ENCODE measurements around the gene YPEL5. TPM values are rescaled to one million over a fixed set of nuclear protein-coding genes. Genes with fewer than 3 reads are reported as not detected.

YPEL5 gene
- total and polyA plus RNA-seq, 10 of the 15 experiments (the other 5 are each of a cell fraction or from before 2014, with no cell fraction given): 18.8 to 47.3 (median 21.7) TPM

DNA sequence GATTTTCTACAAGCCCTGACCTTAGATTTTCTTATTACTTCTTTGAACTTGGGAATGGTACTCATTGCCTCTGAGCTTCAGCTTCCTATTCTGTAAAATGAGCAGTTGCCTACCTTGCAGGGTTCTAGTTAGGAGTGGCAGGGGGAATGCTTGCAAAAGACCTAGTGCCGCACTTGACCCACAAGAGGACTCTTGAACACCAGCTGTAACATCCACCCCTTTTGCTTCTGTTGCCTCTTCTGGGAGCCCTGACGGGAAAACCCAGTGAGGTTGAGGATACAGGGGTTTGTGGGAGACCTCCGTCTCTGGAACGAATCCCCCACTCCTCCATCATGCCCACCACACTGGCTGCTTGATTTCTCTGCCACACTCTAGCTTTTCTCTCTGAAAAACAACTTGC, 57.5 kb downstream of the YPEL5 start:
- ChIA-PET SMC1A (ENCODE audit: uncharacterized antibody, unreplicated experiment) (interaction anchor here (1.1 to 12.7 kb wide), 10 partner anchors 10 to 507 kb away, joined by 3 to 444 read pairs (median 4); partner anchors contain the start of gene LBH), CTCF (interaction anchor here (0.8 to 2.7 kb wide), 13 partner anchors 26 to 507 kb away, joined by 3 to 34 read pairs (median 4); no protein-coding TSS in a partner anchor), RAD21 (ENCODE audit: unreplicated experiment) (interaction anchor here (0.7 to 7.1 kb wide), 4 partner anchors 16 to 505 kb away, joined by 3 to 195 read pairs (median 5); no protein-coding TSS in a partner anchor), POLR2A (interaction anchor here (0.7 kb wide), 1 partner anchor 26 kb away, joined by 3 read pairs; no protein-coding TSS in a partner anchor)
- no peaks in the 10 kb centered on the region; a peak in 1 of 4 replicates for H3K27me3 ChIP-seq (replicated peaks in 1 of 2; ENCODE audit: control insufficient read depth in 2 of 2, insufficient read depth in 2 of 2, low read length in 1 of 2)
- DNase-seq (ENCODE audit: low read depth, low spot score) (no peak), ATAC-seq (no peak), FAIRE-seq (no peak)
- no TSS peak for BruUV-seq (replicated peaks)
- no peak for TF ChIP-seq FOXM1 (IDR thresholded peaks at IDR 0.05; ENCODE audit: low read depth, low read length)
- TF ChIP-seq, protein P1, sequence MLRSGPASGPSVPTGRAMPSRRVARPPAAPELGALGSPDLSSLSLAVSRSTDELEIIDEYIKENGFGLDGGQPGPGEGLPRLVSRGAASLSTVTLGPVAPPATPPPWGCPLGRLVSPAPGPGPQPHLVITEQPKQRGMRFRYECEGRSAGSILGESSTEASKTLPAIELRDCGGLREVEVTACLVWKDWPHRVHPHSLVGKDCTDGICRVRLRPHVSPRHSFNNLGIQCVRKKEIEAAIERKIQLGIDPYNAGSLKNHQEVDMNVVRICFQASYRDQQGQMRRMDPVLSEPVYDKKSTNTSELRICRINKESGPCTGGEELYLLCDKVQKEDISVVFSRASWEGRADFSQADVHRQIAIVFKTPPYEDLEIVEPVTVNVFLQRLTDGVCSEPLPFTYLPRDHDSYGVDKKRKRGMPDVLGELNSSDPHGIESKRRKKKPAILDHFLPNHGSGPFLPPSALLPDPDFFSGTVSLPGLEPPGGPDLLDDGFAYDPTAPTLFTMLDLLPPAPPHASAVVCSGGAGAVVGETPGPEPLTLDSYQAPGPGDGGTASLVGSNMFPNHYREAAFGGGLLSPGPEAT (IDR thresholded peaks at IDR 0.05; ENCODE audit: low read depth): no peak
- no peak for TF ChIP-seq CHD4 (IDR thresholded peaks at IDR 0.05)
- no peak for TF ChIP-seq EZH2 (IDR thresholded peaks at IDR 0.05; ENCODE audit: borderline replicate concordance, control insufficient read depth, low read depth, low read length)
- no peak for TF ChIP-seq TARDBP (IDR thresholded peaks at IDR 0.05; ENCODE audit: borderline replicate concordance)
- no peak for TF ChIP-seq SMC3 (IDR thresholded peaks at IDR 0.05; ENCODE audit: borderline replicate concordance, low read length)
- TF ChIP-seq MEF2B (IDR thresholded peaks at IDR 0.05; ENCODE audit: partially characterized antibody, poor library complexity, severe bottlenecking): no peak
- no peak for TF ChIP-seq CBX5 (IDR thresholded peaks at IDR 0.05; ENCODE audit: low read depth)
- TF ChIP-seq ATF7 (IDR thresholded peaks at IDR 0.05; ENCODE audit: low read depth): no peak
- TF ChIP-seq GATAD2B (conservative IDR thresholded peaks at IDR 0.05; ENCODE audit: low read depth): no peak
- TF ChIP-seq EP300 (IDR thresholded peaks at IDR 0.05; ENCODE audit: borderline replicate concordance in 1 of 2, control insufficient read depth in 1 of 2, low read depth in 2 of 2, low read length in 2 of 2): no peak
- no peak for TF ChIP-seq ZSCAN29 (IDR thresholded peaks at IDR 0.05)
- TF ChIP-seq IKZF1 (conservative IDR thresholded peaks at IDR 0.05): no peak
- WGBS (ENCODE audit: insufficient coverage, insufficient replicate concordance, low lambda C conversion rate, missing lambda C conversion rate): 35% methylated on average over 4 of the region's 4 CpGs
- no peak overlapping the region for H3K4me3 ChIP-seq
- peaks cover 2% of the 10 kb centered on the region for H3K4me1 ChIP-seq (ENCODE audit: control insufficient read depth, insufficient read depth, low read length)
- no peaks in the 10 kb centered on the region for H3K9me3 ChIP-seq (replicated peaks; ENCODE audit: control insufficient read depth, insufficient read depth, low read length)
- in situ Hi-C loops (cut with MboI) (no loop called here), intact Hi-C loops (cut with micrococcal nuclease; ENCODE audit: unreplicated experiment) (no loop called here)
- no peak overlapping the region for H3K4me2 ChIP-seq (ENCODE audit: control insufficient read depth, insufficient read depth)
- no peak overlapping the region for H2AFZ ChIP-seq (ENCODE audit: control insufficient read depth, low read depth, low read length)
- H3K27ac ChIP-seq (ENCODE audit: control insufficient read depth, insufficient read depth): no peak overlapping the region
- no peak overlapping the region for H3K9ac ChIP-seq (ENCODE audit: control insufficient read depth, insufficient read depth, low read length)
- no peaks in the 10 kb centered on the region for H3K79me2 ChIP-seq (ENCODE audit: control insufficient read depth, insufficient read depth, low read length)
- H3K36me3 ChIP-seq (ENCODE audit: control insufficient read depth in 2 of 2, insufficient read depth in 2 of 2, low read length in 1 of 2): no peaks in the 10 kb centered on the region
- H4K20me1 ChIP-seq (ENCODE audit: control insufficient read depth, insufficient read depth): no peaks in the 10 kb centered on the region; the same call in 1 of the 2 replicates

Measured in GM12878 (cell line).